Fibroblast of skin of back (primary cell): Measurements from ENCODE around the gene FAM72C.
"Not testable (repeated sequence)": the region's sequence is repeated elsewhere in the genome, so short reads cannot be mapped to it uniquely, and the experiment has no call there.

Source experiments
- DNase-seq: peaks from one replicate; pipeline ENCODE4 v3.0.0-alpha.2; 2013

Gene FAM72C

DNA sequence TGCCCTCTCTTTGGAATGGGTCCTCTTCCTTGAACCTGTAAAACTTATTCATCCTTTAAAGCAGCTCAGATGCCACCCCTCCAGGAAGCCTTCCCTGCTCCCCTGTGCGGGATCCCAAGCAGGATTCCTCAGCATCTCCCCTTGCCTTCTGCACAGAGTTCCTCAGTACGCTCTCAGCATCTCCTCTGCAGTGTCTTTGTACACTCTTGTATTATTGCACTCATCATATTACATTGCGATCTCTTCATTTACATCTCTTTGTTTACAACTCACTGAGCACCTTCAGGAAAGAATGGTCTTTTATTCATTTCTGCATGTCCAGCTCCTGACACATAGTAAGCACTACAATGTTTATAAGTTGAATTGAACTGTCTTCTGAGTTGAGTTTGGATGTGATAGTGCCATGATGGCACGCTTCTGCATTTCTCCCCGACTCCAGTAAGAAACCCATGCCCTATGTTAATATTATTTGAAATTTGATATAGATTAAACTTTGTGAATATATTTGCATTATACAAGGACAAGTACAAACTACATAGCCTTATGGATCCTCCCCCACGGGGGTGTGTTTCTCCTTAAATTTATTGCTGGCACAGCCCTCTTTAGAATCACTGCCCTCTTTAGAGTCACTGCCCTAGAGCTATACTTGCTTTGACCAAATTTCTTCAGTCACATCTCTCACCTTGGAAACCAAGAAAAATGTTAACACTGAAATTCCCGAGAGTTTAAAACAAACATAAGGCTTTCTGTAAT lies 13.1 kb upstream of the FAM72C start:
- DNase-seq = not testable (repeated sequence)

GRCh38 chr1:143974416-143974815 lies 2.6 kb upstream of the FAM72C start:
- not testable (repeated sequence) for DNase-seq

DNA sequence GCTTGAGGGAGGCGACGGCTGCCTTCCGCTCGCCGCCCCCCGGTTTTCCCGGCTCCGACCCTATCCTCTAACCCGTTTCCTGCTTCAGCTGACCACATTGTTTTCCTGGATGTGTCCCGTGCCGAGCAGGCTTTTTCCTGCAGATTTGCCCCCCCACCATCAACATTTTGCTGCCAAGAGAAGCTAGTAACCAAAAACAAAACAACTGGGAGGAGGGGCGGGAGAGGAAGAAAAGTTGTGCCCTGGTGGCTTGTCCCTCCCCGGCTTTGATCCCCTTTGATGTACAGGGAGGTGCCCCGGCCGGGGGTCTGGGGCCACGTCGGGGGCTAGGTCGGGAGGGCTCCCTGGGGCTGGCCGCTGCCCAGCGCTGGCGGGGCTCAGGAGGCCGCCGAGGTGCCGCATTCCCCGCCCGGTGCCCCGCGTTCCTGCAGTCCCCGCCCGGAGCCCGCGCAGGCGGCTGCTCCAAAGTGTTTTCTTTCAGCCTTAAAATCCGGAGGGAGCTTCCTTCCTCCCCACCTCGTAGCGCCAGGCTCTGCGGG lies 2.2 kb upstream of the FAM72C start:
- DNase-seq = not testable (repeated sequence)

DNA sequence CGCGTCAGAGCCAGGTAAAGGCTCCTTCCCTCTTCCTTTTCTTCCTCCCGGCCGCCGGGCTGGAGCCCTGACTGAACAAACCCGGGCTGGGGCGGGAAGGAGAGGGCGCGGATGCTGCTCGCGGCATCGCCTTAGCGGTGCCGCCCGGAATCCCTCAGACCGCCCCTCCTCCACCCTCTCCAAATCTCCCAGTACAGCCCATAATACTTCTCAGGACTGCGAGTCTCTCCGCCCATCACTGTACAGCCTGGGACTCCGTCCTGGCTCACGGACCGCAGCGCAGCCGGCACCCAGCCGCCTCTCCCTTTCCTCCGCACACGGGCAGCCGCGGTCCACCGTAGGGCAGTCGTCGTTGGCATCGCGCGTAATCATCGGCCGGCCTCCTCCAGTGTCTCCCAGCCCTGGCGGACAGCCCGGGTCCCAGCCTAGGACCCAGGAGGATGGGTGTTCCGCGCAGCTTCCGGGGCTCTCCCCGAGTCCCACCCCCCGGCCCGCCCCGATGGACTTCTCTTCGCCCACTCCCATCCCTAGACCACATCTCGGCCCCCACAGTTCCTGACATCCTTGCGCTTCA lies 1.1 kb upstream of the FAM72C start:
- DNase-seq = not testable (repeated sequence)

DNA sequence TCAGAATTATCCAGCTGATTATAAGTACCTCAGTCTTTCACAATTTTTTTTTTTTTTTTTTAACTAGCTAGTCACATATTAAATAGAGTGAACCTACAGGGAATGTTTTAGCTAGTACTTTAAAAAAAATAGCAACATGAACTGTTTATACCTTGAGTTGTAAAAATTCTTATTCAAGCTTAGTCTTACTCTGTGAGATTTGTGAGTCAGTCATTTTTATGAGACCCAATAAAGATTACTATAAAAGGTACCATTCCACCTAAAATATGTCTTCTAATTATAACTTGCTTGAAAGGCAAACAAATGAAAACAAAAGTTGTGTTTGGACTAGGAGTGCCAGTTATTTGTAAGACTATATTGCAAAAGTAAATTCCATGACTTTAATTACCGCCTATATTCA lies 5.9 kb downstream of the FAM72C start:
- not testable (repeated sequence) for DNase-seq

DNA sequence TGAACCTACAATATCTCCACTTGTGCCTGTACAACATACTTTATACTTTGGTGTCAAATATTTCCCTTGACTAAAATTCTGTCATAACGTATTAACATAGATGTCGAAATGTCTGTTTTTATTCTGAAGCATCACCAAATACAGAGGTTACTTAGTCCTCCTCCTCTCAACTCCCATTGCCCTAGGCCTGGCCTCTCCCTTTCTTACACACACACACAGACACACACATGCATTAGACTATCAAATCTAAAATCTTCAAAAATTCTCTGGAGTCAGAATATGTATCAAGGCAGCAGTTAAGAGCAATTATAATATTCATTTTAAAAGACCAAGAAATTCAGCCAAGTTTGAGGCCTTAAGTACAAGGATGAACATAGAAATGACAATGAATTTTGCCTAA lies 7.5 kb downstream of the FAM72C start:
- DNase-seq = not testable (repeated sequence)

DNA sequence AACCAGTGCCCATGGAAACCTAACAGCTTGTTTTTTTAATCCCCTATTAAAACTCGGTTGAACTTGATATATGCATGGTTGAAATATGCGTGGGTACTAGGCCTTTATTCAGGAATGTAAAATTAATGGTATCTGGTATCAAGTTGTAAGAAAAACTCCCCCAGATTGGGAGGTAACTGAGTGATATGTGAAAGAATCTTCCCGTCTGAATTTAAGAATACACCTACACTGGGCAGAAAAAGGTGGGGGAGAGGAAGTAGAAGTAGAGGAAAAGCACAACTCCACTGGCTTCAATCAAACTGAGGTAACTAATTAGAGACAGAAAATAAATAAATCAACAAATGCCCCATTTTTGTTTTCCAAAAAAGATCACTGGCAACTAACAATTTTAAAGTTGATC lies 15.9 kb downstream of the FAM72C start:
- not testable (repeated sequence) for DNase-seq

DNA sequence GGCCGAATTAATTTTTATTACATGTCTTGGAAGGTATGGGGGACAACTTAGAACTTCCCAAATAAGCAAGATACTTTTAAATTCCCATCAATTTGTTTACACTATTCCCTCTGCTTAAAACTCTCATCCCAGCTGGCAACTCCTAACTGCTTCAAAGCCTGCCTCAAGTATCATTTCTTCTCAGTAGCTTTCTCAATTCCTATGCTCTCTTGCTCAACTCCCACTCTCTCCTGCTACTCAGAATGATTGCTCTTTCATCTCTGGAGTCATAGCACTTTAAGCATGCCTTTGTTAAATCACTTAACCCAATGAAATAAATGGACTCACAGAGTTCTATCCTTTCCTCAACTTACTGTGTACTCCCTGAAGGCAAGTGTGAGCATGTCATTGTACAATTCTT lies 18.9 kb downstream of the FAM72C start:
- not testable (repeated sequence) for DNase-seq

DNA sequence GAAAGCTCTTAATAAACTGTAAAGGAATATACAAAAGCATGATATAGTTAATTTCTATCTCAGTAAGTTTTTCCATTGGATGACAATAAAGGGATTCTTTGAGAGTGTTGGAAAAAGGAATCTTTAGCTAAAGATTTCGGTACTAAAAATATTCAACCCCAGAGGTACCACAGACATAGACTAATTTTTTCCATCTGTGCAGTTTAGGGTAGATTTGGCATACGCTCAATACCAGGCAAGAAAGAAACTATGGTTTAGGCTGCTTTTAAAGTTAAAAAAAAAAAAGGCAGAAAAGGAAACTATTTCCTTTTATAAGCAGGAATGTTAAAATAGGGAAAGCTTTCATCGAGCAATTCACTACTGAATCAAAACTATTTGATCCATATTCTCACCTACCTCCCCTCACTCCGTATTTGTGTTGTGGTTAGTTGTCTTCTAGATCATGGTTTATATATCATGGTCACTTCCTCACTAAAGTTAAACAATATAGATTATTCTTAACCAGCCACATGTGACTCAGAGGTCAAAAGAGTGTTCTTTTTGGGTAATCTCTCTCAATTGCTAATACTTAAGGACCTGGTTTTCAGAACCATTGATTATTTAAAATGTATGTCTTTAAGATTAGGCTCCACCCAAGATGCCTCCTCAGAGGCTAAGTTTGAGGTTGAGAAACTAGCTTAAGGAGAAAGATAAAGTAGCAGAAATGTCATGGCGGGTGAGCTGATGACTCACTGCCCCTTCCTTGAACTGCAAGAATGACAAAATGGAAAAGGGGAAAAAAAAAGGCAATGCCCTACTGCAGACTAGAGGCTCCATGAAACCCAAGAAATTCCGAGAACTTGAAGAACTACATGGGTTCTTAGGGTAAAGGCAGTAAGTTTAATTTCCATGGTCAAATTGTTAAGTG lies 20.0 kb downstream of the FAM72C start:
- DNase-seq = not testable (repeated sequence)

DNA sequence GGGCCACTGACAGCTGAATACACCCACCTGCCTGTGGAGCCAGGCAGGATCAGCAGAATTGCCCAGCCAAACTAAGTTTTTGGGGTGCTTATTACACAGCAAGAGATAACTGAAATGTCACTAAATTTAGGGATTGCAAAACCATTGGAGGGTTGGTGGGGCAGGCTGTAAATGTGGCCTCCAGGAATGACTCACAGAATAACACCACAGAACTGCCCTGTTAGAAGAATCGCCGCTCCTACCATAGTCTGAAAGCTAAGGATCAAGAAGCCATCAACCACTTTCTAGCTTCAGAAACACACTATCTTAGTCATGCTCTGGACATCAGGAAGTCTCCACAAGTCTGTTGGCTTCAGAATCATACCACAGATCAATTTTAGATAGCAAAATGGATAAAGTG lies 24.0 kb downstream of the FAM72C start:
- DNase-seq = not testable (repeated sequence)

DNA sequence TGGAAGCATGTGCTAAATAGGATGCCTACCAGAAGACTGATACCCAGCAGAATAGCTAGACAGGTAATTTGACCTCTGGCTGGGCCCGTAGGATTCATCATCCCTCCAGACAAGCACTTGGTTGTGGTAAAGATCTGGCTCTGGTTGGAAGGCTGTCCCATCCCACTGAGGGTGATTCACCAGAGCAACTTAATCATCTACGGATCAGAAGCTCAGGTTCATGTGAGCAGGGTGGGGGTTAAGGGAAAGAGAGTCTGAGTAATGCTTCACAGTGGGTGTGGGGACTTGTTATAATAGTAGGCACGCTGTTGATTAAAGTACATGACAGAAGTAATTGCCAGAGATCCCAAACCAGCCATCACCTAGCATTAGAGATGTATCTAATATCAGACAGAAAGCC lies 26.5 kb downstream of the FAM72C start:
- not testable (repeated sequence) for DNase-seq

GRCh38 chr1:143944576-143945240 lies 27.1 kb downstream of the FAM72C start:
- not testable (repeated sequence) for DNase-seq

DNA sequence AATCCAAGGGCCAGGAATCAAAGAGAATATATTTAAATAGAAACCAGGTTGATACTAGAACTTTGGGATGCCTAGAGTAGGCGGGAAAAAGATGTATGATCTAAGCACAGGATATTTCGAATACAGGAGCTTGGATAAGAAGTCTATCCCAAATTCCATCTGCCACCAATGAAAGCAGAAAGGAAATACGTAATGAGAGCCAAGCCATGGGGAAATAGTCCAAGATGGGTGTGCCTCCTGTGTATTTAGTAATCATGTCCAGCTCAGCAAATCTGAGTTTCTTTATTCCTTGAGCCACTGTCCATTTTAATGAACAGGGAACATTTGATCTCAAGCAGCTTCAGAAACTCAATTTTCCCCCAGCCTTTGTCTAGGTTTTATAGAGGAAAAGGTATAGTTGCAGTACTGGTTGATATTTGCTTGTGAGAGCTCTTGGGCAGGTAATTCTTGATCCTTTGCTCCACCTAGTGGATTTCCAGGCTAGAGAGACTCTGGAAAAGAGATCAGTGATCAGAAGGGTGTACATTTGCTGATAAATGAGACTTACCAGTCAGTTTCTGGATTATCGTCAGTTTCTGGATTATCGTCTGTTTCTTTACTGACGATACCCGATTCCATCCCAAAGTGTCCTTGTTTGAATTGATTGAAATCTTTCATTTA lies 28.3 kb downstream of the FAM72C start:
- not testable (repeated sequence) for DNase-seq

- not testable (repeated sequence) for DNase-seq
Measured at GRCh38 chr1:143942238-143942860, 29.4 kb downstream of the FAM72C start.

- DNase-seq = not testable (repeated sequence)
Measured at GRCh38 chr1:143939666-143940065, 32.1 kb downstream of the FAM72C start.

DNA sequence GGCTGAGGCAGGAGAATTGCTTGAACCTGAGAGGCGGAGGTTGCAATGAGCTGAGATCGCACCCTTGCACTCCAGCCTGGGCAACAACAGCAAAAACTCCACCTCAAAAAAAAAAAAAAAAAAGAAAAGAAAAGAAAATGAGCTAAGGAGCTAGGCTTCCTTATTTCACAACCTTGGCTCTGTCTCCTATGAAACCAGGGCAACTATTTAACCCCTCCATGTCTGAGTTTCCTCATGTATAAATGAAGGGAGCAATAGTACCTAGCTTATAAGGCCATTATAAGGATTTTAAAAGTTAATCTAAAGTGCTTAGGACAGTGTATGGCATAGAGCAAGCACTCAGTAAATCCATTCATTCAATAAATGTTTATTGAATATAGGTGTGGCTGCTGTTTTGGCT lies 32.9 kb downstream of the FAM72C start:
- DNase-seq = not testable (repeated sequence)

- peak; percentile 0 for DNase-seq
Measured at GRCh38 chr1:143936457-143937115, 35.2 kb downstream of the FAM72C start.

DNA sequence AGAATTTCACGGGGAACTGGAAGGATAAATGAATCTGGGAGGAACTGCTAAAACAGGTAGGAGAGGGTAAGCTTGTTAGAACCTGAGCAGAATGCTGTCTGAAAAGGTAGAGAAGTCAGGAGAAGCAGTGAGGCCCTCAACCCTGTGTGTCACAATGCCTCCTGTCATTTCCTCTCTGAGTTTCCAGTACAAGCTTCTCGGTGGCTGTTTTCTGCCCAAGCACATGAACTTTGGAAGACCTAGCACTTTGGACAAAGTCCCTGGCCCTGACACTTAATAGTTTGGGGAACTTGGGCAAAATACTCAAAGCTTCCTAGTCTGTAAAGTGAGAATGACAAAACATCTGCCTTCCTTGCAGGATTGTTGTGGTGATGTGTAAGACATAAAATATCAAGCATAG lies 52.7 kb downstream of the FAM72C start:
- not testable (repeated sequence) for DNase-seq

DNA sequence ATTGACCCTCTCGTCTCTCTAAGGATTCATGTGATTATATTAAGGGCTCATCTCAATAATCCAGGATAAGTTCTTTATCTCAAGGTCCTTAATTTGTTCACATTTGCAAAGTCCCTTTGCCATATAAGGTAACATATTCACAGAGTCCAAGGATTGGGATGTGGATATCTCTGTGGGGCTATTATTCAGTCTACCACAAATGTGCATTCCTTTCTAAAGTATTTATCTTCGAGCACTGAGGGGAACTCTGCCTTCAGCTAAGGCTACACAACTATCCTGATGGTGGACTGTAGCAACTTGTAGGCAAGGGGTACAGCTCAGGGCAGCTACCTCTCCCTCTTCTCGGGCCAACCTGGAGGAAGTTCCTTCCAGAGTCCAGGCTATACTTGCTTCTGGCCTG lies 53.2 kb downstream of the FAM72C start:
- not testable (repeated sequence) for DNase-seq

- DNase-seq = not testable (repeated sequence)
Measured at GRCh38 chr1:143913705-143914104, 58.1 kb downstream of the FAM72C start.
